Endothelial cell of umbilical vein (primary cell): ENCODE measurements around the gene RBPJ. TPM values are rescaled to one million over a fixed set of nuclear protein-coding genes. Genes with fewer than 3 reads are reported as not detected.

ENCODE experiments used
- BruUV-seq: library from RNA; stranded (reverse); fragments of 400-500 nt; replicated peaks from 2 replicates; lab custom pipeline; 2021; lab: Mats Ljungman, UMichigan
- CTCF ChIA-PET: fragments of 300-600, 350-600 bp; sonication (Branson Sonifier 250); formaldehyde crosslinking; loops from one replicate; lab custom pipeline; 2021; ENCODE audit warnings: antibody characterized with exemption, inconsistent platforms; lab: Charles Lee
- POLR2A ChIA-PET: fragments of 300-600, 350-600 bp; sonication (Branson Sonifier 250); formaldehyde crosslinking; loops from one replicate; lab custom pipeline; 2021; ENCODE audit warnings: antibody characterized with exemption, inconsistent platforms; lab: Charles Lee
- DNase-seq: peaks from one replicate; pipeline ENCODE4 v3.0.0-alpha.2; 2011; ENCODE audit warnings: low read depth, low spot score
- FAIRE-seq: peaks from 2 replicates; lab custom pipeline; 2011; peaks lifted over from hg19 to GRCh38; lab: Jason Lieb, UNC
- H2AFZ ChIP-seq: 2 replicates; pipeline ENCODE4 v1.6.0; 2012; ENCODE audit warnings: low read depth, low read length, control low read depth, inconsistent platforms
- H3K27ac ChIP-seq: 2 replicates; pipeline ENCODE4 v1.5.1; 2011; ENCODE audit warnings: low read depth, mild to moderate bottlenecking, control low read depth, low read length, moderate library complexity; ENCODE audit not compliant: insufficient read depth
- H3K27me3 ChIP-seq, 2 experiments: 2 replicates each; pipeline versions ENCODE4 v1.6.0 to v1.6.1; 2011; ENCODE audit warnings: low read length in 2 of 2, mixed read lengths in 1 of 2; ENCODE audit not compliant: control insufficient read depth in 2 of 2, insufficient read depth in 2 of 2
- H3K36me3 ChIP-seq, 2 experiments: 2 replicates in 1 of 2; 3 replicates in 1 of 2; pipeline ENCODE4 v1.5.1; 2011; ENCODE audit warnings: low read length in 2 of 2, mild to moderate bottlenecking in 1 of 2, moderate library complexity in 1 of 2; ENCODE audit not compliant: control insufficient read depth in 2 of 2, insufficient read depth in 2 of 2; ENCODE audit errors: extremely low read depth in 1 of 2
- H3K4me1 ChIP-seq: 3 replicates; pipeline ENCODE4 v1.5.1; 2011; ENCODE audit warnings: mild to moderate bottlenecking, low read length; ENCODE audit not compliant: control insufficient read depth, insufficient read depth; ENCODE audit errors: extremely low read depth
- H3K4me2 ChIP-seq: 2 replicates; pipeline ENCODE4 v1.6.1; 2011; ENCODE audit warnings: low read length, control low read depth, mixed read lengths; ENCODE audit not compliant: insufficient read depth
- H3K4me3 ChIP-seq, 3 experiments: fragments of 200-600 bp in 1 of 3; sonication (generic), shearing (Covaris generic) in 1 of 3; replicated peaks in 1 of 3; 2 replicates each; pipeline ENCODE4 v1.5.1; 2011 to 2016; ENCODE audit warnings: control low read depth in 3 of 3, low read length in 3 of 3, mild to moderate bottlenecking in 2 of 3, inconsistent platforms in 1 of 3, low read depth in 1 of 3, moderate library complexity in 1 of 3; ENCODE audit not compliant: insufficient read depth in 1 of 3
- H3K79me2 ChIP-seq: 2 replicates; pipeline ENCODE4 v1.6.0; 2012; ENCODE audit warnings: low read length, inconsistent platforms; ENCODE audit not compliant: control insufficient read depth, insufficient read depth
- H3K9ac ChIP-seq: replicated peaks from 2 replicates; pipeline ENCODE3; 2011; ENCODE audit warnings: low read length, control low read depth; ENCODE audit not compliant: insufficient read depth; ENCODE audit errors: extremely low read depth
- H3K9me1 ChIP-seq: replicated peaks from 3 replicates; pipeline ENCODE4 v1.6.0; 2011; ENCODE audit warnings: mild to moderate bottlenecking, low read length; ENCODE audit not compliant: control insufficient read depth, insufficient read depth; ENCODE audit errors: extremely low read depth
- H3K9me3 ChIP-seq: replicated peaks from 2 replicates; pipeline ENCODE4 v1.5.1; 2012; ENCODE audit warnings: low read length, inconsistent platforms; ENCODE audit not compliant: control insufficient read depth, insufficient read depth
- H4K20me1 ChIP-seq: replicated peaks from 2 replicates; pipeline ENCODE3; 2011; ENCODE audit warnings: mild to moderate bottlenecking, low read length; ENCODE audit not compliant: control insufficient read depth, insufficient read depth; ENCODE audit errors: extremely low read depth
- EZH2 ChIP-seq: IDR thresholded peaks from 2 replicates; pipeline ENCODE4 v1.6.1; 2012; ENCODE audit warnings: borderline replicate concordance, low read depth, mild to moderate bottlenecking, moderate library complexity, low read length, inconsistent platforms; ENCODE audit not compliant: severe bottlenecking
- FOS ChIP-seq: IDR thresholded peaks from 2 replicates; pipeline ENCODE4 v1.6.1; 2011; ENCODE audit warnings: mild to moderate bottlenecking, low read length, moderate library complexity, borderline replicate concordance; ENCODE audit not compliant: insufficient read depth
- GATA2 ChIP-seq: IDR thresholded peaks from 2 replicates; pipeline ENCODE4 v1.7.0; 2011; ENCODE audit warnings: low read depth, mild to moderate bottlenecking, moderate library complexity, mixed read lengths, low read length; ENCODE audit not compliant: insufficient read length, insufficient read depth
- JUN ChIP-seq: IDR thresholded peaks from 2 replicates; pipeline ENCODE4 v1.6.1; 2011; ENCODE audit warnings: borderline replicate concordance, low read depth; ENCODE audit not compliant: insufficient read length, insufficient read depth
- MAX ChIP-seq: IDR thresholded peaks from 2 replicates; pipeline ENCODE4 v1.6.1; 2011; ENCODE audit not compliant: insufficient read depth, insufficient read length
- MYC ChIP-seq: IDR thresholded peaks from one replicate; pipeline ENCODE4 v1.6.1; 2011; ENCODE audit warnings: mild to moderate bottlenecking, low read depth, low read length
- POLR2A ChIP-seq: IDR thresholded peaks from 2 replicates; pipeline ENCODE4 v1.6.1; 2012; ENCODE audit warnings: low read depth, mild to moderate bottlenecking, control low read depth, low read length
- POLR2AphosphoS5 ChIP-seq: IDR thresholded peaks from 2 replicates; pipeline ENCODE4 v1.6.1; 2012; ENCODE audit warnings: low read depth, mild to moderate bottlenecking, control low read depth, low read length, moderate library complexity; ENCODE audit not compliant: insufficient read depth
- dilution Hi-C: fragments of 300-500 bp; cut with MboI; formaldehyde crosslinking; loops from one replicate; pipeline ENCODE4 v1.15.0; 2019; ENCODE audit warnings: low sequenced_read_pairs; ENCODE audit not compliant: extremely low pct_ligation_motif_present
- intact Hi-C: fragments of 100-400 bp; cut with micrococcal nuclease; formaldehyde crosslinking; loops from one replicate; pipeline ENCODE4 v1.10.0; 2022
- polyA plus RNA-seq, 4 experiments: library from polyadenylated mRNA; depleted of rRNA in 3 of 4; stranded (reverse) in 3 of 4; unstranded in 1 of 4; fragments of >200 nt; gene quantifications; 2 replicates each; pipeline versions ENCODE4 v1.2.1 to v1.2.3, GENCODE V29; 2011 to 2012; ENCODE audit warnings: missing spikeins in 1 of 4
- total RNA-seq: library from RNA; stranded (reverse); gene quantifications from 2 replicates; pipeline ENCODE4 v1.2.3, GENCODE V29; 2021
- TF ChIP-seq, protein P1 (sequence below), 2 donors: IDR thresholded peaks; 1 replicate in 1 of 2; 2 replicates in 1 of 2; pipeline ENCODE4 v1.5.1; 2011; ENCODE audit warnings: low read length in 2 of 2, mild to moderate bottlenecking in 2 of 2, moderate library complexity in 2 of 2, control low read depth in 1 of 2, inconsistent platforms in 1 of 2, low read depth in 1 of 2; ENCODE audit not compliant: insufficient read depth in 1 of 2; ENCODE audit errors: extremely low read depth in 1 of 2

Gene RBPJ
- total and polyA plus RNA-seq, 2 donors (not counting 3 experiments of a cell fraction or from before 2014, with no cell fraction given), result 17.0 to 42.9 TPM

DNA sequence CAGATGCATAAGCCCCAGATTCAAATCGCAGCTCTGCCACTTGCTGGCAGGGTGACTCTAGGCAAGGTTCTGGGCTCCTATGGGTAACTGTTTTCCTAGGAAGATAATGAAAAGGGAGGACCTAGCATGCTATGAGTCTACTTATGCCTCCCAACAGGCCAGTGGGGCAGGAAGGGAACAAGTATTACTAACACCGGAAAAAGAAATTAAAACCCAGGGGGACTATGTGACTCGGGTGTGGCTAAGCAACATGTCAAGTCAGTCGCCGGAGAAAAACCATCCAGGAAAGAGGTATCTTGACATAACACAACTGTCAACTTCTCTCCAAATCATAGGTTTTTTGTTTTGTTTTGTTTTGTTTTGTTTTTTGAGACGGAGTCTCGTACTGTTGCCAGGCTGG is 45.5 kb upstream of the RBPJ start:
- Histone ChIP-seq H3K4me3 (no peak overlapping the region), H3K9me1 (no peaks in the 10 kb centered on the region), H3K4me2 (no peak overlapping the region), H4K20me1 (no peaks in the 10 kb centered on the region), H3K9me3 (no peaks in the 10 kb centered on the region), H3K79me2 (no peaks in the 10 kb centered on the region), H3K4me1 (no peaks in the 10 kb centered on the region), H3K36me3 (no peaks in the 10 kb centered on the region), H3K9ac (no peak overlapping the region), H2AFZ (no peak overlapping the region), H3K27ac (no peak overlapping the region), H3K27me3 (no peaks in the 10 kb centered on the region)
- dilution Hi-C loops (no loop called here), intact Hi-C loops (no loop called here)
- TF ChIP-seq GATA2 (no peak), POLR2AphosphoS5 (no peak), JUN (no peak)
- ChIA-PET CTCF (no interaction called here), POLR2A (no interaction called here)
- no peak for FAIRE-seq
- no TSS peak for BruUV-seq
- no peak for DNase-seq

DNA sequence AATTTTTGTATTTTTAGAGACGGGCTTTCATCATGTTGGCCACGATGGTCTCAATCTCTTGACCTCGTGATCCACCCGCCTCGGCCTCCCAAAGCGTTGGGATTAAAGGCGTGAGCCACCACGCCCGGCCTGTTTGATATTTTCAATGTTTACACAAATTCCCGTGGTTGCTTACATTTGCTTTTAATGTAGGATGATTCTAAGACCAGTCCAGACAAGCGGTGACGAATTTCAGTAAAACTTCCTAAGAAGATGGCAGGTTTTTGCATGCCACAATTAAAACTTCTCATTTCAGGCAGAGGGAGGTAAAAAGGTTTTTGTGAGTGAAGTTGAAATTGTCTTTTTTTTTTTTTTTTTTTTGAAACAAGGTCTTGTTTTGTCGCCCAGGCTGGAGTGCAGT is 41.4 kb upstream of the RBPJ start:
- no peak overlapping the region for H2AFZ ChIP-seq
- FAIRE-seq, result no peak
- H3K27ac ChIP-seq, result no peak overlapping the region
- no TSS peak for BruUV-seq
- H3K27me3 ChIP-seq, result no peaks in the 10 kb centered on the region
- no peak overlapping the region for H3K4me3 ChIP-seq
- H4K20me1 ChIP-seq, result no peaks in the 10 kb centered on the region
- no peak overlapping the region for H3K4me2 ChIP-seq
- dilution Hi-C loops, result no loop called here
- H3K9me3 ChIP-seq, result no peaks in the 10 kb centered on the region
- no peaks in the 10 kb centered on the region for H3K4me1 ChIP-seq
- intact Hi-C loops, result no loop called here
- POLR2A ChIA-PET, result no interaction called here
- no peak for DNase-seq
- no peaks in the 10 kb centered on the region for H3K79me2 ChIP-seq
- H3K9ac ChIP-seq, result no peak overlapping the region
- TF ChIP-seq POLR2AphosphoS5 (no peak), POLR2A (no peak), JUN (no peak), MAX (no peak), EZH2 (no peak), GATA2 (no peak), FOS (no peak), MYC (no peak)
- TF ChIP-seq, protein P1, sequence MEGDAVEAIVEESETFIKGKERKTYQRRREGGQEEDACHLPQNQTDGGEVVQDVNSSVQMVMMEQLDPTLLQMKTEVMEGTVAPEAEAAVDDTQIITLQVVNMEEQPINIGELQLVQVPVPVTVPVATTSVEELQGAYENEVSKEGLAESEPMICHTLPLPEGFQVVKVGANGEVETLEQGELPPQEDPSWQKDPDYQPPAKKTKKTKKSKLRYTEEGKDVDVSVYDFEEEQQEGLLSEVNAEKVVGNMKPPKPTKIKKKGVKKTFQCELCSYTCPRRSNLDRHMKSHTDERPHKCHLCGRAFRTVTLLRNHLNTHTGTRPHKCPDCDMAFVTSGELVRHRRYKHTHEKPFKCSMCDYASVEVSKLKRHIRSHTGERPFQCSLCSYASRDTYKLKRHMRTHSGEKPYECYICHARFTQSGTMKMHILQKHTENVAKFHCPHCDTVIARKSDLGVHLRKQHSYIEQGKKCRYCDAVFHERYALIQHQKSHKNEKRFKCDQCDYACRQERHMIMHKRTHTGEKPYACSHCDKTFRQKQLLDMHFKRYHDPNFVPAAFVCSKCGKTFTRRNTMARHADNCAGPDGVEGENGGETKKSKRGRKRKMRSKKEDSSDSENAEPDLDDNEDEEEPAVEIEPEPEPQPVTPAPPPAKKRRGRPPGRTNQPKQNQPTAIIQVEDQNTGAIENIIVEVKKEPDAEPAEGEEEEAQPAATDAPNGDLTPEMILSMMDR (IDR thresholded peaks at IDR 0.05; ENCODE audit: extremely low read depth in 1 of 2, insufficient read depth in 1 of 2, low read depth in 1 of 2, low read length in 2 of 2), result no peak
- no peaks in the 10 kb centered on the region for H3K36me3 ChIP-seq
- CTCF ChIA-PET, result interaction anchor here (0.7 kb wide), 1 partner anchor 528 kb away, joined by 3 read pairs; no protein-coding TSS in a partner anchor
- no peaks in the 10 kb centered on the region for H3K9me1 ChIP-seq
